ENCODE results near the gene SGCB. TPM values are rescaled to one million over a fixed set of nuclear protein-coding genes. Genes with fewer than 3 reads are reported as not detected.

The SGCB gene
- total and polyA plus RNA-seq, 2 donors (not counting 1 experiment from before 2014, with no cell fraction given), result 2.3 to 9.7 TPM

DNA sequence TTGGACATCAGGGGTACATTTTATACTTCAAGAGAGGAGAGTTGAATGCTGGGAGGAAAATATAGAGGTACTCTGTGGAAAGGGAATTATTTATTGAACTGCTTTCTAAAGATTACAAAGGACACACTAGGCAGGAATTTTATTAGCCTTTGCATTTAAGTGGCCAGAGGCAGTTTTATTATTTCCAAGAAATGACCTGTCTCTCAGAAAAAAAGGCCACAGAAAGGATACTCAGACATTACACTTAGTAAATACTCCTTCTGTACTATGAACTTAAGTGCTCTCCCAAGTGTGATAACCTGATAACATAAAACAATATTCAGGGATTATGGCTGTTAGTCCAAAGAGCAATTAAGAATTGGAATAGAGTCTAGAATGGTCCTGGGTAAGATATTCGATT is 25.4 kb downstream of the SGCB start:
- no peaks in the 10 kb centered on the region for H3K36me3 ChIP-seq (replicated peaks in 1 of 2; ENCODE audit: control extremely low read depth in 1 of 2, control insufficient read depth in 1 of 2, extremely low read depth in 1 of 2, insufficient read depth in 2 of 2, low read length in 1 of 2)
- CTCF ChIA-PET, result no interaction called here
- Mint-ChIP-seq H3K27ac (no peak overlapping the region), H3K4me1 (peaks cover 2% of the 10 kb centered on the region), H3K4me3 (no peak overlapping the region), H3K9me3 (ENCODE audit: insufficient read depth) (no peaks in the 10 kb centered on the region), H3K27me3 (no peaks in the 10 kb centered on the region)
- ATAC-seq (ENCODE audit: low read depth) (no peak), DNase-seq (no peak)
- H3K4me2 ChIP-seq (replicated peaks; ENCODE audit: low read depth, low read length, poor library complexity, severe bottlenecking), result no peak overlapping the region
- no peaks in the 10 kb centered on the region for H4K20me1 ChIP-seq (ENCODE audit: control insufficient read depth, insufficient read depth, low read length, poor library complexity, severe bottlenecking)
- H3K79me2 ChIP-seq (ENCODE audit: control insufficient read depth, insufficient read depth, low read length), result no peaks in the 10 kb centered on the region
- no peaks in the 10 kb centered on the region for H3K27me3 ChIP-seq (replicated peaks in 1 of 4; ENCODE audit: control extremely low read depth in 1 of 4, control insufficient read depth in 3 of 4, insufficient read depth in 4 of 4, low read length in 3 of 4)
- no peak overlapping the region for H3K27ac ChIP-seq (ENCODE audit: low read length in 2 of 2)
- TF ChIP-seq EZH2 (IDR thresholded peaks at IDR 0.05; ENCODE audit: borderline replicate concordance, insufficient read depth, low read depth, low read length, poor library complexity, severe bottlenecking), result no peak
- TF ChIP-seq, protein P1, sequence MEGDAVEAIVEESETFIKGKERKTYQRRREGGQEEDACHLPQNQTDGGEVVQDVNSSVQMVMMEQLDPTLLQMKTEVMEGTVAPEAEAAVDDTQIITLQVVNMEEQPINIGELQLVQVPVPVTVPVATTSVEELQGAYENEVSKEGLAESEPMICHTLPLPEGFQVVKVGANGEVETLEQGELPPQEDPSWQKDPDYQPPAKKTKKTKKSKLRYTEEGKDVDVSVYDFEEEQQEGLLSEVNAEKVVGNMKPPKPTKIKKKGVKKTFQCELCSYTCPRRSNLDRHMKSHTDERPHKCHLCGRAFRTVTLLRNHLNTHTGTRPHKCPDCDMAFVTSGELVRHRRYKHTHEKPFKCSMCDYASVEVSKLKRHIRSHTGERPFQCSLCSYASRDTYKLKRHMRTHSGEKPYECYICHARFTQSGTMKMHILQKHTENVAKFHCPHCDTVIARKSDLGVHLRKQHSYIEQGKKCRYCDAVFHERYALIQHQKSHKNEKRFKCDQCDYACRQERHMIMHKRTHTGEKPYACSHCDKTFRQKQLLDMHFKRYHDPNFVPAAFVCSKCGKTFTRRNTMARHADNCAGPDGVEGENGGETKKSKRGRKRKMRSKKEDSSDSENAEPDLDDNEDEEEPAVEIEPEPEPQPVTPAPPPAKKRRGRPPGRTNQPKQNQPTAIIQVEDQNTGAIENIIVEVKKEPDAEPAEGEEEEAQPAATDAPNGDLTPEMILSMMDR (IDR thresholded peaks at IDR 0.05), result no peak
- WGBS (ENCODE audit: insufficient coverage), result no CpG with 5 or more reads among the region's 1 CpG
- no peak overlapping the region for H2AFZ ChIP-seq (ENCODE audit: insufficient read depth, low read depth, low read length, poor library complexity, severe bottlenecking)
- H3K4me1 ChIP-seq (ENCODE audit: control insufficient read depth in 2 of 2, insufficient read depth in 2 of 2, low read length in 2 of 2), result no peaks in the 10 kb centered on the region
- H3K9ac ChIP-seq (ENCODE audit: low read length), result no peak overlapping the region
- POLR2A ChIA-PET, result no interaction called here
- no peaks in the 10 kb centered on the region for H3K9me3 ChIP-seq (ENCODE audit: control extremely low read depth in 1 of 3, control insufficient read depth in 2 of 3, insufficient read depth in 1 of 3, low read length in 2 of 3)
- H3K4me3 ChIP-seq (ENCODE audit: control extremely low read depth in 1 of 5, extremely low read depth in 1 of 5, insufficient read depth in 1 of 5, low read depth in 2 of 5, low read length in 4 of 5), result no peak overlapping the region
- intact Hi-C loops (cut with micrococcal nuclease), result no loop called here

DNA sequence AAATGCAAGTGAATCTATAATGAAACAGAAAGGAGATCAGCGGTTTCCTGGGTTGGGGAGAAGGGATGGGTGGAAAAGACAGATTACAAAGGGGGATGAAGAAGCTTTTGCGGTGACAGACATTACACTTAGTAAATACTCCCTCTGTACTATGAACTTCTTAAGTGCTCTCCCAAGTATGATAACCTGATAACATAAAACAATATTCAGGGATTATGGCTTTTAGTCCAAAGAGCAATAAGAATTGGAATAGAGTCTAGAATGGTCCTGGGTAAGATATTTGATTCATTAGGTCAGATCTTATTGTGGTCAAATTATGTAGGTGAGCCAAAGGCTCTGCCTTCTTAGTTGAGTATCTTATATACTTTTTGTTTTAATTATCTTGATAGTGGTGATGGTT is 27.1 kb downstream of the SGCB start:
- WGBS (ENCODE audit: insufficient coverage), result no CpG with 5 or more reads among the region's 2 CpGs
- H3K27me3 Mint-ChIP-seq, result no peaks in the 10 kb centered on the region
- H3K9ac ChIP-seq (ENCODE audit: low read length), result no peak overlapping the region
- TF ChIP-seq EZH2 (IDR thresholded peaks at IDR 0.05; ENCODE audit: borderline replicate concordance, insufficient read depth, low read depth, low read length, poor library complexity, severe bottlenecking), result no peak
- no peaks in the 10 kb centered on the region for H3K79me2 ChIP-seq (ENCODE audit: control insufficient read depth, insufficient read depth, low read length)
- intact Hi-C loops (cut with micrococcal nuclease), result no loop called here
- H4K20me1 ChIP-seq (ENCODE audit: control insufficient read depth, insufficient read depth, low read length, poor library complexity, severe bottlenecking), result no peaks in the 10 kb centered on the region
- no peak for DNase-seq
- no peaks in the 10 kb centered on the region for H3K9me3 Mint-ChIP-seq (ENCODE audit: insufficient read depth)
- no peak for ATAC-seq (ENCODE audit: low read depth)
- H3K4me1 Mint-ChIP-seq, result peaks cover 2% of the 10 kb centered on the region
- CTCF ChIA-PET, result no interaction called here
- no peaks in the 10 kb centered on the region for H3K27me3 ChIP-seq (replicated peaks in 1 of 4; ENCODE audit: control extremely low read depth in 1 of 4, control insufficient read depth in 3 of 4, insufficient read depth in 4 of 4, low read length in 3 of 4)
- H3K27ac Mint-ChIP-seq, result no peak overlapping the region
- H3K9me3 ChIP-seq (ENCODE audit: control extremely low read depth in 1 of 3, control insufficient read depth in 2 of 3, insufficient read depth in 1 of 3, low read length in 2 of 3), result no peaks in the 10 kb centered on the region
- H3K27ac ChIP-seq (ENCODE audit: low read length in 2 of 2), result no peak overlapping the region
- no peak overlapping the region for H3K4me2 ChIP-seq (replicated peaks; ENCODE audit: low read depth, low read length, poor library complexity, severe bottlenecking)
- H3K4me3 ChIP-seq (ENCODE audit: control extremely low read depth in 1 of 5, extremely low read depth in 1 of 5, insufficient read depth in 1 of 5, low read depth in 2 of 5, low read length in 4 of 5), result no peak overlapping the region
- H3K4me3 Mint-ChIP-seq, result no peak overlapping the region
- H3K4me1 ChIP-seq (ENCODE audit: control insufficient read depth in 2 of 2, insufficient read depth in 2 of 2, low read length in 2 of 2), result no peaks in the 10 kb centered on the region
- POLR2A ChIA-PET, result no interaction called here
- no peak overlapping the region for H2AFZ ChIP-seq (ENCODE audit: insufficient read depth, low read depth, low read length, poor library complexity, severe bottlenecking)
- no peaks in the 10 kb centered on the region for H3K36me3 ChIP-seq (replicated peaks in 1 of 2; ENCODE audit: control extremely low read depth in 1 of 2, control insufficient read depth in 1 of 2, extremely low read depth in 1 of 2, insufficient read depth in 2 of 2, low read length in 1 of 2)

Data from B cell (primary cell).